GM18502 (cell line): ENCODE results near the gene TECR.
A peak's percentile ranks its signal among the peaks of the same experiment; 100 is the strongest.

Experiments used
- ATAC-seq: cut with Tn5 transposase; IDR thresholded peaks from one replicate; pipeline ENCODE4 v1.9.1; 2021; ENCODE audit warnings: mild to moderate bottlenecking; ENCODE audit not compliant: unreplicated experiment, poor library complexity

The TECR gene

GRCh38 chr19:14507704-14508542, 21.5 kb upstream of the TECR start:
- ATAC-seq, result no peak

DNA sequence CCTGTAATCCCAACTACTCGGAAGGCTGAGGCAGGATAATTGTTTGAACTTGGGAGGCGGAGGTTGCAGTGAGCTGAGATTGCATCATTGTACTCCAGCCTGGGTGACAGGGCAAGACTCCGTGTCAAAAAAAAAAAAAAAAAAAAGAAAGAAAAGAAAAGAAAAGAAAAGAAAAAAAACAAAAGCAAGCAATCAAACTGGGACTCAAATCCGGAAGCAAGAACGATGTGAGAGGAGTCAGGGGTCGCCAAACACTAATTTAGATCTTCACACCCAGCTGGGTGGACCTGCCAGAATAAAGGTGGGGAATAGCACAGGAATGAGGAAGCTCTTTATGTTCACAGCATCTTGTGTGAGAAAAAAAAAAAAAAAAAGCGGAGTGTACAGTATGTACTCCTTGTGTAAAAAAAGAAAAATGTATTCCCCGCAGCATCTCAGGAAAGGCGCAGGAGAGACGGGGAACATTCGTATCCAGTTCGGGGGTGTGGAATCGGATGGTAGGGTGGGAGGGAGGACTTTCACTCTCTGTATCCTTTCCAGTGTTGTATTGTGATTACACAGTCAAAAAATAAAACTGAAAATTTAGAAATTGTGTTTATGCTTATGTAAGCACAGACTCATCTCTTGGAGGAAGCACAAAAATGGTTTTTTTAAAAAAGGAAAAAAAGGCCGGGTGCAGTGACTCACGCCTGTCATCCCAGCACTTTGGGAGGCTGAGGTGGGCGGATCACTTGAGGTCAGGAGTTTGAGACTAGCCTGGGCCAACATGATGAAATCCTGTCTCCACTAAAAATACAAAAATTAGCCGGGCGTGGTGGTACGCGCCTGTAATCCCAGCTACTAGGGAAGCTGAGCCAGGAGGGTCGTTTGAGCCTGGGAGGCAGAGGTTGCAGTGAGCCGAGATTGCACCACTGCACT, 18.8 kb upstream of the TECR start:
- ATAC-seq, result no peak

DNA sequence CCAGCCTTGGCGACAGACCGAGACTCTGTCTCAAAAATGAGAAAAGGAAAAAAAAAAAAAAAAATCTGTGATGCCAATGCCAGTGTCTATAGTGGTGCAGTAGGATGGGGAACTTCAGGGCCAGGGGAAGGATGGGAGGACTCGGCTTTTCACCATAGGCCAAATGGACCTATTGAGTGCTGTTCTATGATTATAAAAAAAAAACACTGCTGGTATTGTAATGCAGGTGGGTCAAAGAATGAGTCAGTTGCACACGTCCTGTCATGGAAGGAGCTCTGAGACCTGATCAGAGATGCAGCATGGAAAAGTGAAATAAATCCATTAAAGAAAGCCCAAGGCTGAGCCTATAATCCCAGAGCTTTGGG, 18.2 kb upstream of the TECR start:
- ATAC-seq, result no peak

DNA sequence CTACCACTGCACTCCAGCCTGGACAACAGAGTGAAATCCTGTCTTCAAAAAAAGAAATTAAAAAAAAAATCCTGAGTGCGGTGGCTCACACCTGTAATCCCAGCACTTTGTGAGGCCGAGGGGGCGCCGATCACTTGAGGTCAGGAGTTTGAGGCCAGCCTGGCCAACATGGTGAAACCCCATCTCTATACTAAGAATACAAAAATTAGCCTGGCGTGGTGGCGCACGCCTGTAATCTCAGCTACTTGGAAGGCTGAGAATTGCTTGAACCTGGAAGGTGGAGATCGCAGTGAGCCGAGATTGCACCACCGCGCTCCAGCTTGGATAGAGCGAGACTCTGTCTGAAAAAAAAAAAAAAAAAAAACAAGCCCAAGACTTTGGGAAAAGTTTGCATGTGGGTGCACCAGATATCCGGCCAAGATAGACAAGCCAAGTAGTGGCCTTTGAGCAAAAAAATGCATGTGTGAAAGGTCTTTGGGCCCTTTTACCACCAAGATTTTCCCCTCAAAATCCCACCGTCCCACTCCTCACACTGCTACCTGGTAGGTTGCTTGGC, 16.9 kb upstream of the TECR start:
- no peak for ATAC-seq

DNA sequence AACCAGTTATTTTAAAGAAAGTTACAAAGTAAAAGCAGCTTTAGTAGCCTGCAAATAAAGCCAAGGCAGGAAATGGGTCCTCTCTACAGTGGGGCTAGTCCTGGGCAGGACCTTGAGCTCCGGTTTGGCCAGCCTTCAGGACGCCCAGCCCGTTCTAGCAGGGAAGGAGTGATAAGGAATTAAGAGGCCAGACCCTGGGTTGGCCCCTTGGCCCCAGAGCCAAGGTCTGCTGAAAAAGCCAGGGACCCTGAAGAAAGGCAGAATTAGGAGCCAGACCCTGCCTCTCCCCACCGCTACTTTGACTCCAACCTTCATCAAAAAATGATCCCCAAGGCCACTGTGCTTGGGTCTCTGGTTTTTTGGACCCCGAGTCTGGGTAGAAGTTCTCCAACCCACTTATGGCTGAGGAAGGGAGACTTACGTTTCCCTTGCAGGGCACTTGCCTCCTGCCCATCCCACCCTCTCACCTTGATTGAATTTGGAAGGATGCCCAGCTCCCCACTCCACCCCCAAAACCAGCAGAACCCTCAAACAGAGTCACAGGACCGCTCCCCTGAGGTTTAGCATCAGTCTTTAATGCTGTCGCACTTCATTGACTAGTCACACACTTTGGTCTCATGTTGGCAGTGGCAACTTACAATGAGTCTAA, 15.1 kb upstream of the TECR start:
- no peak for ATAC-seq

DNA sequence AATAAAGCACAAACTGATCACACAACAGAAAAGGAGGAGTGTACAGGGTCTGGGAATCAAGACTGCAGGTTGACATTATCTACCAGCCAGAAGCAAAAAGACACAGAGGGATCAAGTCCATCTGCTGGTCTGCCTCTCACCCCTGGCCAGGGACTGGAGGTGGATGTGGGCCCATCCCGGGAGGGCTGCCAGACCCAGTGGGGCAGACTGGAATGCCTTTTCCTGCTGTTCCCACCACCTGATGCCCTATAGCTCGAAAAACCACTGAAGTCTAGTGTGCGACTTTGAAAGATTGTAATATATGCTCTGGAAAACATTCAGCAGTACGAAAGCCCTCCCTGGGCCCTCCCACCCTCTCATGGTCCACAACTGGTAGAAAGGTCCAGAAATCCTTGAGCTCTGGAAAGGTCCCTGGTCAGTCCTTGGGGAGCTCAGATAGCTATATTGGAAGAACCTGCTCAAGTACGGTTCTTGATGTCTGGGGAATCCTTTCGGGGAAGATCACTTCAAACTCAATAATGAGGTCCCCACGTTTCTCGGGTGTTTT, 13.8 kb upstream of the TECR start:
- no peak for ATAC-seq

DNA sequence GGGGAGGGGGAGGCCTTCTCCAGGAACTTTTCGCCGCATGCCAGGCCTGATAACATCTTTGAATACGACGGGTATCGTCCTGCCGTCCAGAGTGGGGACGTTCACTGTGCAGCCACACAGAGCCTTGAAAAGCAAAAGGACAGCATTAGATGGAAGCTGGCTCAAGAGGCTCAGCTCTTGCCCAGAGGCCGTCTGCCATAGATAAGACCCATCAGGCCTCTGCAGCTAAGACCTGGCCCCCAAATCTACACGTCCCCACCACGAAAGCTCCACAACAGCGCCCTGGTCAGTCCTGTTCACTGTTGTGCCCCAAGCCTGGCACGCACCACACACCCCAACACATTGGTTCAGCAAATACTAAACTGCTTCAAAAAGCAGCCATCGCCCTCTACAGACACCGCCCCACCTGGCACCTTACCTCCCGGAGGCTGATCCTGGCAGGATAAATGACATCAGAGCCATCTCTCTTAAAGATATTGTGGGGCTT, 13.3 kb upstream of the TECR start:
- no peak for ATAC-seq

DNA sequence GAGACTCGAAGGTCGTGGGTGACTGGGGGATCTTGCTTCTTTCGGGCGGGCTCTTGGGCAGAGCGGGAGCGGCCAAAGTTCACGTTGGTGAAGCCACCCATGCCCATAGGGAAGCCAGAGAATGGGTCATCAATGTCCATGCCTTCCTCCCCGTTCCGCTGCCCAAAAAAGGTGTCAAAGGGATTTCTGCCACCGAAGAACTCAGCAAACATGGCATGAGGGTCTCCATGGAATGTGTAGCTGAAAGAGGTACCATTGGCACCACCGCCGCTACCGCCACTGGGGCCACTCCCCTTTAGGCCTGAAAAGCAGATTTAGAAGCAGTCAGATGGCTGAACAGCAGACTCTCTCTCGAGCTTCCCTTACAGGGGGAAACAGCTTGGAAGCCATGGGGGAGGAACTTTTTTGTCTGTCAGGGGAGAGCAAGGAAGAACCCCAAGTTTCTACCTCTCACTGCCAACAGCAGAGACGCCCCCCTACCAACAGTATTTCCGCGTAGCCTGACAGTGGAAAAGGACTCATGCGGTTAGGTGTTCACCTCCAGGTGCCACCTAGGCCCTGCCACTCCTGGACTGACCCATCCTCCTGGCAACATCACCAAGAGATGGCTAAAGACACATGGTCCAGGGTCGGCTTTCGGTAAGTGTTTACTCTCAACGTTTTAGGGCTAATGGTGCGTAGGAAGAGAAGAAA, 12.5 kb upstream of the TECR start:
- ATAC-seq, result no peak

- no peak for ATAC-seq
These were observed 12.0 kb upstream of the TECR start for GRCh38 chr19:14517446-14517839.

GRCh38 chr19:14517840-14518505, 11.4 kb upstream of the TECR start, which contains the start of gene DNAJB1:
Gene DNAJB1, minus strand, starts transcription at chr19:14518397. Its CDS starts 48 bp downstream, at chr19:14518349.
- peak; percentile 69 for ATAC-seq

GRCh38 chr19:14519245-14519859, 10.0 kb upstream of the TECR start:
- no peak for ATAC-seq

DNA sequence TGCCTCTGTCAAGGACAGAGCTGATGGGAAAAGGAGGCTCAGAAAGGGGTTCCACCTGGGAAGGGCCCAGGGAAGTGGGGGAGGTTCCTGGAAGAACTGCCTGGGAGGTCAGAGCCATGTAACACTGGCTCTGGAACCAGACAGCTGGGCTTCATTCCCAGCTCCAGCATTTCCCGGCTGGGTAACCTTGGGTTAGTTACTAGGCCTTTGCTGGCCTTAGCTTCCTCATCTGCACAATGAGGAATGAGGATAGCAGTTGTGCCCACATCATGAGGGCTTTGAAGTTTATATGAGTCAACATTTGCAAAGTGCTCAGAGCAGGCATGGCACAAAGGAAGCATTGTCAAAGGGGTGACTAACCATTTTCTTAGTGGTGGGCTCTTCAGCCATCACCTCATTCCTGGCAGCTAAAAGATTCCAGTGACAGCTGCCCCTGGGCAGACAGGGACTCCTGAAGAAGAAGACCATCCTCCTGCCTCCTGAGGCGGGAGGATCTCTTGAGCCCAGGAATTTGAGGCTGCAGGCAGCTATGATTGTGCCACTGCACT, 9.5 kb upstream of the TECR start:
- ATAC-seq, result no peak

DNA sequence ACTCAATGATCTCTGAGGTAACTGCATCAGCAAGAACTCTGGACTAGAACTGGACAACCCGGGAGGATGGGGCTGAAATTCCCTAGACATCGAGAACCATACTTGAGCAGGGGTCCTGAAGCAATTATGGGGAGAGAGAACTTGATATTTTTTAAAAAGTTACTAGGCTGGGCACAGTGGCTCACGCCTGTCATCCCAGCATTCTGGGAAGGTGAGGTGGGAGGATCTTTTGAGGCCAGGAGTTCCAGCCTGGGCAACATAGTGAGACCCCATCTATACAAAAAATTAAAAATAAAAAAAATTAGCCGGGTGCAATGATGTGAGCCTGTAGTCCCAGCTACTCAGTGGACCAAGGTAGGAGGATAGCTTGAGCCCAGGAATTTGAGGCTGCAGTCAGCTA, 8.9 kb upstream of the TECR start:
- no peak for ATAC-seq

DNA sequence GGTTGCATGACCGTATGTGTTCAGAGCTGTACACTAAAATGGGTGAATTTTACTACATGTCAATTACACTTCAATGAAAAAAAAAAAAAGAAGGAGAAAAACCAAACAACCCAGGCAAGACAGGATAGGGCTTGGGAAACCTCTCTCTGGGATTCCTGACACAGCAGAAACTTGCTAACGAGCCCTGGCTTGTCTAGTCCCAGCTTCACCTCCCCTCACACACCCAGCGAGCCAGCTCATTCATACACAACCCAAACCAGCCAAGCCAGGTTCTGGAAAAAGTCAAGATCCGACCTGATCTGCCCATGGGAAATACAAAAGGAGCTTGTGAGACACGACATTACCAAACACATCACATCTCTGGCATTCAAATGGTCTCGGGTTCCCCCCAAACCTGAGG, 3.7 kb upstream of the TECR start:
- ATAC-seq, result no peak

GRCh38 chr19:14526423-14526822, 3.0 kb upstream of the TECR start:
- no peak for ATAC-seq

DNA sequence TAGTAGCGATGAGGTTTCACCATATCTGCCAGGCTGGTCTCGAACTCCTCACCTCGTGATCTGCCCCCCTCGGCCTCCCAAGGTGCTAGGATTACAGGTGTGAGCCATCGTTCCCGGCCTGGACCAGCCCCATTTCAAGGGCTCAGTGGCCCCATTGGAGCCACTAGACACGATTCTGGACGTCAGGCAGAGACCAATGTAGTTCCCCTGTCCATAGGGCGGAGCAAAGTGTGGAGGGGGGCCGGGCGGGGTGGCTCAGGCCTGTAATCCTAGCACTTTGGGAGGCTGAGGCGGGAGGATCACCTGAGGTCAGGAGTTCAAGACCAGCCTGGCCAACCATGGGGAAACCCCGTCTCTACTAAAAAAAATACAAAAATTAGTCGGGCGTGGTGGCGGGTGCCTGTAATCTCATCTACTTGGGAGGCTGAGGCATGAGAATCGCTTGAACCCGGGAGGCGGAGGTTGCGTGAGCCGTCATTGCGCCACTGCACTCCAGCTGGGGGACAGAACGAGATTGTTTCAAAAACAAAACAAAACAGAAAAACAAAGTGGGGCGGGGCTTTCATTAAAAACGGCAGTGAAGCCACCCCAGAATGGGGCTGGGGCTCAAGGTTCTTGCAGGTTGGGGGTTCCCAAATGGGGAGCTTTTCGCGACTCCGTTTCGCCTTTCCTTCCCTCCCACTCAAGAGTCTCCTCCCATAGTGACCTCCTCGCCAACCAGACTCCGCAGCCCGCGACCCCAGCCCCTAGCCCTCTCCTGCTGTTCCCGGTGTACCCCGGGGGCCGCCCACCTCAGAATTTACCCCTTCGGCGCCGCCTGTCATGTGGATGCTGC, 758 bp upstream of the TECR start:
- no peak for ATAC-seq

DNA sequence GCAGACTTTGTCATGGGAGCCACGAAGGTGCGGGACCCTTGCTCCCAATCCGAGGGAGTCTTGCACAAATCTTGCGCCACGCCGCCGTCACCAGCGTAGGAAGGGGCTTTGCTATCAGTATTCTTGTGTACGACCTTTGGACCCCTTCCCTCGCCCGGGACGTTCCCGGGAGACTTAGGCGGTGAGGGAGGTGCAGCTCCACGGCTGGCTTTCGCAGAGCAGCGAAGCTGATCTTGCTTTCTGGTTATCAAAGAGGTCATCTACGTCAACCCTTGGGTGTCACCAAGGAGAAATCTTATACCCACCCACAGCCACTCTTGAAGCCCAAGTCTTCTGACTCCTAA, 583 bp downstream of the TECR start:
- no peak for ATAC-seq

DNA sequence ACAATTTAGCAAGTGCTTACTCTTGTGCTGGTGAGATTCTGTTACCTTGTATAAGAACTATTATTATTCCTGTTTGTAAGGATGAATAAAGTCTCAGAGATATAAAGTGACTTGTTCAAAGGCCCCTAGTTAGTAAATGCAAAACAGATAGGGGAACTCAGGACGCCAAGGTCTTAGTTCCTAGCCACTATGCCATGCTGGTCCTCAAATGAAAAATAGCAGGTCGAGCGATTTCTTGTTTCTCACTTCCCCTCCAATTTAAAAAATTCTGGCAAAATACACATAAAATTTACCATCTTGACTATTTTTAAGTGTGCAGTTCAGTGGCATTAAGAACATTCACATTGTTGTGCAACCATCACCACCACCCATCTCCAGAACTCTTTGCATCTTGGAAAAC, 1.1 kb downstream of the TECR start:
- ATAC-seq, result no peak
